HG02588 (cell line): Measurements from ENCODE around the gene HTRA3.

ENCODE experiments used
- ATAC-seq: cut with Tn5 transposase; IDR thresholded peaks from one replicate; pipeline ENCODE4 v1.9.1; 2021; ENCODE audit warnings: mild to moderate bottlenecking, moderate library complexity; ENCODE audit not compliant: unreplicated experiment

The HTRA3 gene

DNA sequence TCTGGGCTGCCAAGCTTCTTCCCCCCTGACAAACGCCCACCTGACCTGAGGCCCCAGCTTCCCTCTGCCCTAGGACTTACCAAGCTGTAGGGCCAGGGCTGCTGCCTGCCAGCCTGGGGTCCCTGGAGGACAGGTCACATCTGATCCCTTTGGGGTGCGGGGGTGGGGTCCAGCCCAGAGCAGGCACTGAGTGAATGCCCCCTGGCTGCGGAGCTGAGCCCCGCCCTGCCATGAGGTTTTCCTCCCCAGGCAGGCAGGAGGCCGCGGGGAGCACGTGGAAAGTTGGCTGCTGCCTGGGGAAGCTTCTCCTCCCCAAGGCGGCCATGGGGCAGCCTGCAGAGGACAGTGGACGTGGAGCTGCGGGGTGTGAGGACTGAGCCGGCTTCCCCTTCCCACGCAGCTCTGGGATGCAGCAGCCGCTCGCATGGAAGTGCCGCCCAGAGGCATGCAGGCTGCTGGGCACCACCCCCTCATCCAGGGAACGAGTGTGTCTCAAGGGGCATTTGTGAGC lies 37.0 kb downstream of the HTRA3 start:
- ATAC-seq, result no peak

DNA sequence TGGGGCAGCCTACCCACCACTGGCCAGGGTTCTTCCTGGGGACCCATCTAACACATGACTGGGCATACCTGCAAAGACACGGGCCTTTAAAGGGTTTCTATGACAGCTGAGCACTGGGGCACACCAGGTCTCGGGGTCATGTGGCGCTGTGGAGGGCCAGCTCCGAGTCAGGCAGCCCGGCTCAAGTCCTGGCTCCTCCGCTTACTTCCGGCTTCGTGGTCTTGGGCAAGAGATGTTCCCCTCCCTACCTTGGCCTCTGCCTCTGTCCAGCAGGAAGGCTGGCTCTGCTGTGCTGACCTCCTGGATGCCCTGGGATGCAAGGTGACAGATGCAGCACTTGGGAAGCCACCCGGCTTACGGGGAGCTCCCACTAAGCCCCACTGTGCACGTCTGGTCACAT lies 37.6 kb downstream of the HTRA3 start:
- ATAC-seq, result no peak

DNA sequence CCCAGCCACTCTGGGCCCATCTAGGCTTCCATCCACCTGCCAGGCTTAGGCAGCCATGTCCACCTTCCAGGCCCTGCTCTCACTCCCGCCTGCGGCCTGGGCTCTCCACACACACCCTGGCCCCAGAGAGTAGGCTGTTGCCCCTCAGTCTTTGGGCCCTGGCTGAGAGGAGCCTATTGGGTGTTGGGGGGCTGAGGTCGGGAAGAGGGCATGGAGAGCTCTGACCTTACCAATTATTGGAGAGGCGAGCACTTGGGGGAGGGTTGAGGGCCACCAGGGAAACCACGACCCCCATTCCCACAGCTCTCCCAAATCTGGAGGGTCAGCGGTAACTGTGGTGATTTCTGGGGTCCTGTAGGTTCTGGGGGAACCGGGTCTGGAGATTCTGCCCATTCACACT lies 38.2 kb downstream of the HTRA3 start:
- ATAC-seq, result no peak

DNA sequence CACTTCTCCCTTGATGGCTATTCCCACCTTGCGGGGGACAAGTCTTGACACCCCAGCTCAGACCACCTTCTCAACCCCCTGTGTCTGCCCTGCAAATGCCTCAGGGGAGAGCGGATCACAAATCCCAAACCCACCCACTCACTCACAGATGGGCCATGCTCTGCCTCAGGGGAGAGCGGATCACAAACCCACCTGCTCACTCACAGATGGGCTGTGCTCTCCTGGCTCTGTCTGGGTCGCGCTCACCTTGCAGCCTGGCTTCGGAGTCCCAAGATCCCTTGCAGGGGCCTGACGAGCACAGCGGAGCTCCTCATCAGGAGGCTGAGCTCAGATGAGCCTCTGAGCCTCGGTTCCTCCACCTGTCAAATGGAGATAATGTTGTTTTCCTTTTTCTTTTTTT lies 38.6 kb downstream of the HTRA3 start:
- no peak for ATAC-seq

- no peak for ATAC-seq
Measured at GRCh38 chr4:8308856-8309771, 39.6 kb downstream of the HTRA3 start.

GRCh38 chr4:8310306-8310705 lies 40.8 kb downstream of the HTRA3 start:
- no peak for ATAC-seq

DNA sequence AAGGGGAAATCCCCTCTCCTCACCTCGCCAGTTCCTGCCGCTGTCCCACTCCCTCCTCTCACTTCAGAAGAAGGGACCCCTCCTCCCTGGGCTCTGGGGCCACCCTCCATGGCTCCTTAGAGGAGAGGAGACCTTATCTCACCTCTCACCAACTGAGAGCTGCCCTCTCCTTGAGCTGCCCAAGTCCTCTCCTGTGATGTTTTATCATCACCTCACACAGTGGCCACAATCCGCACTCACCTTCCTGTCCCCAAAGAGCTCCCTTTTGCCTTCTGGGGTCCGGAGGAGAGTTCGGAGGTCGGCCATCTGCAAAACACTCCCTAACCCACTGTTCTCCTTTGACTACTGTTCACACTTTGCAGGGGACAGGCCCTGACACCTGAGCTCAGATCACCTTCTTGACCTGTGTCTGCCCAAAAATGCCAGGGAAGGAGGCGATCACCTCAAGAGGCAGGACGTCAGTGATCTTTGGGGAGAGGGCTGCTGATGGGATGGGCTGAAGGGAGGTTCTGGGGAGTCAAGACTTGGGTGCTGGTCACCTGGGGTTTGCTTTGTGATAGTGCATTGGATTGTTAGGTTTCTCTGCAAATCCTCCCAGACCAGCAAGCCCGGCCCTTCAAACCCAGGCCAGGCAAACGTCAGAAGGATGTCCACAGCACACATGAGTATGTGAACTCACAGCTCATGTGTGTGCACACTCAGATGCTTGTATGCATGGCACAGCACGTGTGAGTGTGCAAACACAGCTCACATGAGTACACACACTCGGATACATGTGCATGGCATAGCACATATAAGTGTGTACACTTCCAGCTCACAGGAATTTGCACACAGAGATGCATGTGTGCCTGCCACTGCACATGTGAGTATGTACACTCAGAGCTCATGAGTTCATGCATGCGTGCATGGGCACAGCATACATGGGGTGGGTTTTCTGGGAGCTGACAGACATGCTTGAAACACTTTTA lies 41.8 kb downstream of the HTRA3 start:
- ATAC-seq, result no peak

DNA sequence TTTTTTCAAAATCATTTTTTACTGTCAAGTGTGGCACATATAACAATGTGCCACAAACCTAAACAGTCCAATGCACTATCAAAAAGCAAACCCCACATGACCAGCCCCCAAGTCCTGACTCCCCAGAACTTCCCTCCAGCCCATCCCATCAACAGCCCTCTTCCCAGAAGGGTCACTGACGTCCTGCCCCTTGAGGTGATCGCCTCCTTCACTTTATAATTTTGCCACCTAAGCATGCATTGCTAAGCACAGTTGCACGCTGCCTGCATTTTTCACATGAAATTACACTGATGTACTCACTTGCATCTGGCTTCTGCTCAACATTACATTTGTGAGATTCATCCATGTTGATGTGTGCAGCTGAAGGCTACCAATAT lies 42.5 kb downstream of the HTRA3 start:
- no peak for ATAC-seq

GRCh38 chr4:8312976-8313375 lies 43.4 kb downstream of the HTRA3 start:
- no peak for ATAC-seq

- ATAC-seq, result no peak
Measured at GRCh38 chr4:8314691-8315255, 45.2 kb downstream of the HTRA3 start.

DNA sequence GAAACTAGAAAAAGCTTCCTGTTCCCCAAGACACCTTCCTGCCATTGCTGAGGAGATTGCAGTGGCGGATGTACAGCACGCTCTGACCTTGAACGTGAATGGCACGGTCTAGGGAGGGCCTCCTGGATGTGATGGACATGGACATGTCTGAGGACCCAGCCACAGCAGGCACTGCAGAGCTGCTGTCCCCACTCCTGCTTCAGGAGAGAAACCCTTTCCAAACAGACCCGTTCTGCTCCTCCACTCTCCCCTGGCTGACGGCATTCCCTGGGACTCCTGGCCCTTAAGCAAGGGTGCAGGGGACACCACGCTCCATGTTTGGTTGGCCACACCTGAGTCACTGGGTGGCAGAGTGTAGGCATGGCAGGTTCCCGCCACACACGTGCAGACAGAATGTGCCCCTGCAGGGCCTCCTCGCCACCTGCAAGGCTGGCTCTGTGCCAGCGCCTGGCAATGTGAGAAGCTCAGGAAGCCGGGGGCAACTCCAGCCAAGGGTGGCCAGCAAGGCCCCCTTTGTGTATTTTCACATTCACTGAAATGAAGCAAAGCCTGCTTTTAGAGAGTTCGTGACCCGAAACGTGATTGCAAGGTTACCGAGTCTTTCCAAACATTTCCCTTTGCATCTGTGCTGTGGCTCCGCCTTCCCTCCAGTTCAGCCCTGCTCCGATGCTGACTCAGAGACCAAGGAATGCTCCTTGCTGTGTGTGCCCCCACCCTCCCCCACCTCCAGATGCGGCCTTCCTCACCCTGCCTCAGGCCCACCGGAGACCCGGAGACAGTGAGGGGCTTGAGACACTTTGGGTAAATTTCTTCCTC lies 46.1 kb downstream of the HTRA3 start:
- no peak for ATAC-seq

- ATAC-seq, result no peak
Measured at GRCh38 chr4:8316251-8316771, 46.8 kb downstream of the HTRA3 start.

- no peak for ATAC-seq
Measured at GRCh38 chr4:8316911-8317351, 47.4 kb downstream of the HTRA3 start.

GRCh38 chr4:8317474-8317873 lies 47.9 kb downstream of the HTRA3 start:
- ATAC-seq, result no peak

DNA sequence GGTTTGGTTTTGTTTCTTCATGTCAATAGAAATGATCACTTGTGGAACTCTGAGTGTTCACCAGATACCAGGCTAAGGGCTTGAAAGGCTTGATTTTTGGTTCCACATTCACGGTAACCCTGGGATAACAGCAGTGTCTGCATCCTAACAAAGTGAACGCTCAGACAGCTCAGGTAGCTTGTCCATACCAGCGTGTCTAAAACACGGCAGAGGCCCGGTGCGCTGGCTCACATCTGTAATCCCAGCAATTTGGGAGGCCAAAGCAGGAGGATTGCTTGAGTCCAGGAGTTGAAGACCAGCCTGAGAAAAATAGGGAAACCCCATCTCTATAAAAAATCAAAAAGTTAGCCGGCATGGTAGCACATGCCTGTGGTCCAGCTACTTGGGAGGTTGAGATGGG lies 49.0 kb downstream of the HTRA3 start:
- ATAC-seq, result no peak

GRCh38 chr4:8319061-8319460 lies 49.5 kb downstream of the HTRA3 start:
- no peak for ATAC-seq

DNA sequence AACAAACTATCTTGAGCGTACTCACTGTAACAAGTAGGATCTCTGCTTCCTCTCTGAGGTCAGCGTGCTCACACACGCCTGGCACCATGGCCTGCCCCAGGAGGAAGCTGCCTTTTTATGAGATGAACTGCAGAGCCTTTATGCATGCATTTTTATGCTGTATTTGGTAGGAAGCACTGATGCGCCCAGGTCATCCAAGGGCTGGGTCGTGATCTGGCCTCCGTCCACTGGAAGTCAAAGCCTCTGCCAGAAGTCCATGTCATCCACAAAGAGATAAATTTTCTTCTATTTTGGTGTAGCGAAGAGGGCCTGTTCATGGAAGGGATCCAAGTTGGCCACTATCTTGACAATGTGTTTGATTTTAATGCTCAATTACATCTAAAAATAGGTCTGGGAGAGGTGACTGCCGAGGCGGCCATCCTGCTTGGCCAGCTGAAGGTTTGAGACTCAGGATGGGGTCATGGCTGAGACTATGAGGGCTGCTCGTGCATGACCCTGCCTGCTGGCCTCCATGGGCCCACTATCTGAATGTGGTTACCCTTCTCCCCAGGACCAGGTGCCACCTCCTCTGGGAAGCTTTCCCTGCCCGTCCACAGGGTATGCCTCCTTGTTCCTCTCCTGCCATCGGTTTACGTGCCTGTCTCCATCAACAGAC lies 50.3 kb downstream of the HTRA3 start:
- ATAC-seq, result no peak

DNA sequence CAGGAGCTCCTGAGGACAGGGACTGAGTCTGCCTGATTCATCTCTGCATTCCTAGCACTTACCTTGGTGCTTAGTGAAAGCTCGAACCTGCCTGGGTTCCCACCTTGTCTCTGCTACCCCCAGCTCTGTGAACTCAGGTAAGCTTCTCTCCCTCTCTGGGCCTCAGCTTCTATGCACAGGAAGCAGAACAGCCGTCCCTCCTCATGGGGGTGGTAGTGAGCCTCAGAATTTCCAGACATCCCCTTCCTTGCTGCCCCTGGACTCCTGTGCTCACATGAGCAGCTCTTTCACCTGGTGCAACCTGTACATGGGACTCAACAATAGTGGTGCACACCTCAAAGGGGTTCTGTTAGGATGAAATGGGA lies 50.8 kb downstream of the HTRA3 start:
- no peak for ATAC-seq

GRCh38 chr4:8321220-8321619 lies 51.7 kb downstream of the HTRA3 start:
- no peak for ATAC-seq

GRCh38 chr4:8321771-8322170 lies 52.2 kb downstream of the HTRA3 start:
- no peak for ATAC-seq
